Measurements from ENCODE around the gene TMPRSS3.

DNA sequence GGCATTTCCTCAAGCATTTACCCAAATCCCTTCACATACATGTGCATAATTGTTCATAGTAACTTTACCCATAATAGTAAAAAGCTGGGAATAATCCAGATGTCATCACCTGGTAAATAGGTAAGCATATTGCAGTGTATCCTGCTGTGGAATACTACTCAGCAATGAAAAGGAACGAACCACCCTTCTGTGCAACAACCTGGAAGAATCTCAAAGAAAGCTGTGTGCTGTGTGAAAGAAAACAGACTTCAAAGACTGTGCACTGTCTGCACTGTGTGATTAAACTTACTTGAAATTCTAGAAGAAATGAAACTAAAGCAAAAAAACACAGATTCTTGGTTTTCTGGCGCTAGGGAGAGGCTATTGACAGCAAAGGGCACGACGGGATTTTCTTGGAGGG is 58.6 kb downstream of the TMPRSS3 start:
- TF ChIP-seq, protein P1, sequence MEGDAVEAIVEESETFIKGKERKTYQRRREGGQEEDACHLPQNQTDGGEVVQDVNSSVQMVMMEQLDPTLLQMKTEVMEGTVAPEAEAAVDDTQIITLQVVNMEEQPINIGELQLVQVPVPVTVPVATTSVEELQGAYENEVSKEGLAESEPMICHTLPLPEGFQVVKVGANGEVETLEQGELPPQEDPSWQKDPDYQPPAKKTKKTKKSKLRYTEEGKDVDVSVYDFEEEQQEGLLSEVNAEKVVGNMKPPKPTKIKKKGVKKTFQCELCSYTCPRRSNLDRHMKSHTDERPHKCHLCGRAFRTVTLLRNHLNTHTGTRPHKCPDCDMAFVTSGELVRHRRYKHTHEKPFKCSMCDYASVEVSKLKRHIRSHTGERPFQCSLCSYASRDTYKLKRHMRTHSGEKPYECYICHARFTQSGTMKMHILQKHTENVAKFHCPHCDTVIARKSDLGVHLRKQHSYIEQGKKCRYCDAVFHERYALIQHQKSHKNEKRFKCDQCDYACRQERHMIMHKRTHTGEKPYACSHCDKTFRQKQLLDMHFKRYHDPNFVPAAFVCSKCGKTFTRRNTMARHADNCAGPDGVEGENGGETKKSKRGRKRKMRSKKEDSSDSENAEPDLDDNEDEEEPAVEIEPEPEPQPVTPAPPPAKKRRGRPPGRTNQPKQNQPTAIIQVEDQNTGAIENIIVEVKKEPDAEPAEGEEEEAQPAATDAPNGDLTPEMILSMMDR (IDR thresholded peaks at IDR 0.05): no peak
- no peak for TF ChIP-seq EZH2 (IDR thresholded peaks at IDR 0.05; ENCODE audit: borderline replicate concordance, insufficient read depth, low read depth, low read length, poor library complexity, severe bottlenecking)

Measured in B cell (primary cell).